ENCODE results near the gene IDNK. TPM values are rescaled to one million over a fixed set of nuclear protein-coding genes. Genes with fewer than 3 reads are reported as not detected.
"Not testable (repeated sequence)": the region's sequence is repeated elsewhere in the genome, so short reads cannot be mapped to it uniquely, and the experiment has no call there.

Gene IDNK
- total RNA-seq, result 10 to 100 TPM; 10.6 to 10.7 TPM

- ATAC-seq (replicated peaks in 1 of 2), result peak; percentile 92
- Mint-ChIP-seq H3K27me3 (ENCODE audit: low read depth) (no peaks in the 10 kb centered on the region), H3K36me3 (ENCODE audit: insufficient read depth in 2 of 2) (peaks cover 1 to 3% of the 10 kb centered on the region in 2 donors), H3K4me3 (peak within 1 kb of the TSS; percentile 90 to 97), H3K9me3 (no peaks in the 10 kb centered on the region), H3K4me1 (ENCODE audit: low read depth) (peaks cover 31% of the 10 kb centered on the region), H3K27ac (peak within 1 kb of the TSS; percentile 99)
- peak; percentile 77 to 79 for DNase-seq
These were observed at the start of gene IDNK for GRCh38 chr9:83622939-83623678. Gene IDNK, plus strand, starts transcription at chr9:83623143. Its CDS starts 29 bp downstream, at chr9:83623172.

GRCh38 chr9:83574482-83574881 is 48.5 kb upstream of the IDNK start:
- Mint-ChIP-seq H3K27me3 (ENCODE audit: low read depth) (no peaks in the 10 kb centered on the region), H3K27ac (no peak overlapping the region), H3K4me3 (no peak overlapping the region)

DNA sequence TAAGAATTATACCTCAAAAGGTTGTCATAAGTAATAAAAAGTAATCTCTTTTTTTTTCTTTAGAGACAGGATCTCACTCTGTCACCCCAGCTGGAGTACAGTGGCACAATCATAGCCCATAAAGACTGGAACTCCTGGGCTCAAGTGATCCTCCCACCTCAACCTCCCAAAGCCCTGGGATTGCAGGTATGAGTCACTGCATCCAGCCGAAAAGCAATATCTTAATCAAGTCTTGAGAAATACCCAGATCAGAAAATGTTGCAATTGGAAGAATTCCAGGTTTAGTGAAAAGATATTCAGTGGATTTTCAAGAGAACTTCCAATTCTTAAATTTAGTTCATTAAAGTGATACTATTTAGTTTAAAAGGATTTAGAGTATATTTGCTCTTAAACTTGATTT is 40.9 kb upstream of the IDNK start:
- Mint-ChIP-seq H3K36me3 (ENCODE audit: insufficient read depth in 2 of 2) (peaks cover 3 to 5% of the 10 kb centered on the region in 2 donors), H3K4me1 (ENCODE audit: low read depth) (no peaks in the 10 kb centered on the region), H3K9me3 (peaks cover 3 to 5% of the 10 kb centered on the region in 2 donors), H3K27ac (no peak overlapping the region), H3K4me3 (no peak overlapping the region), H3K27me3 (ENCODE audit: low read depth) (no peaks in the 10 kb centered on the region)
- ATAC-seq (replicated peaks in 1 of 2) (no peak), DNase-seq (no peak)

More at GRCh38 chr9:83574482-83574881, 48.5 kb upstream of the IDNK start:
- no peak for ATAC-seq (replicated peaks in 1 of 2)
- peaks cover 3 to 4% of the 10 kb centered on the region in 2 donors for H3K9me3 Mint-ChIP-seq
- peaks cover 3 to 5% of the 10 kb centered on the region in 2 donors for H3K36me3 Mint-ChIP-seq (ENCODE audit: insufficient read depth in 2 of 2)
- DNase-seq, result no peak
- H3K4me1 Mint-ChIP-seq (ENCODE audit: low read depth), result no peaks in the 10 kb centered on the region

DNA sequence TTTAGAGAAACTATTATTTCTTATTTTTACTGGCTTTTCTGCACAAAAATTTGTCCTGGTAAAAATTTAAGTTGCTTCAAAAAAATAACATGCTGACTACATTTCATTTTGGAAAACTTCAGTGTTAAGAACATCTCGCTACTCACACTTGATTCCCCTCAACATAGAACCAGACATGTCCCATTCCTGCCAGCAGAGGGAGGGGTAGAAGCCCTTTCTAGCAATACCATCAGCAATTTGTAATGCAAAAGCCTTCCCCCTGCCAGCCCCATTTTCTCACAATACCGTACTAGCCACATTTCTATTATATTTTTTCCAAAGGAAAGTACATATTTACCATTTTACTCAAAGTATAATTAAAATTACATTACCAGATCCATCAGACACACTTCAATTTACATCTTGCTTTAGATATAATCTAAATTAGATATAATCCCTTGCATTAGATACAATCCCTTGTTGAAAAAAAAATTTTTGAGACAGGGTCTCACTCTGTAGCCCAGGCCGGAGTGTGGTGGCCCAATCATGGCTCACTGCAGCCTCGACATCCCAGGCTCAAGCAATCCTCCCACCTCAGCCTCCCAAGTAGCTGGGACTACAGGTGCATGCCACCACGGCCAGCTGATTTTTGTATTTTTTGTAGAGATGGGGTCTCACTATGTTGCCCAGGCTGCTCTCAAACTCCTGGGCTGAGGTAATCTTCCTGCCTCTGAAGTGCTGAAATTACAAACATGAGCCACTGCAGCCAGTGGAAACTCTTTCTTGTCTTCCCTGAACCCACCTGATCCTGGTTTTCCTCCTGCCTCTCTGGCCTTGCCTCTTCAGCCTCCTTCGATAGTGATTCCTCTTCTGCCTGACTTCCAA is 39.6 kb upstream of the IDNK start:
- no peaks in the 10 kb centered on the region for H3K27me3 Mint-ChIP-seq (ENCODE audit: low read depth)
- ATAC-seq (replicated peaks in 1 of 2), result no peak
- no peaks in the 10 kb centered on the region for H3K4me1 Mint-ChIP-seq (ENCODE audit: low read depth)
- DNase-seq, result peak; percentile 12 to 24
- no peak overlapping the region for H3K4me3 Mint-ChIP-seq
- peaks cover 0 to 1% of the 10 kb centered on the region in 2 donors for H3K36me3 Mint-ChIP-seq (ENCODE audit: insufficient read depth in 2 of 2)
- H3K27ac Mint-ChIP-seq, result no peak overlapping the region
- H3K9me3 Mint-ChIP-seq, result peaks cover 0 to 5% of the 10 kb centered on the region in 2 donors

DNA sequence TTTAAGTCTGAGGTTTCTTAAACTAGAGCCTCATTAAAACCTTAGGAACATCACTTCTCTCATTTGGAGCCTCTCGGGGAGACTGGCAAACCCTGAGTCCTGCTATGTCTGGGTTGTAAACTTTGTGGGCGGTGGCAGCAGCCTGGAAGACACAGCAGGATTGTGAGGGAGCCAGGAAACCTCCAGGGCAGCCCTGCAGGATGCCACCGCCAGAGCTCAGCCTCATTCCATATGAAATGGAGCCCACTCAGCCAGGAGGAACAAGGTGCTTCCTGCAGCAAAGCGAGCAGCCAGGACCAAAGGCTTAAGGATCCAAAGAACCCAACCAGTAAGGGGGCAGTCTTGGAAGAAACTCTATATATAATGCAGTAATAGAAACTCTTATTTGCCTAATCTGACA is 37.9 kb upstream of the IDNK start:
- ATAC-seq (replicated peaks in 1 of 2), result no peak
- H3K27ac Mint-ChIP-seq, result no peak overlapping the region
- no peak overlapping the region for H3K4me3 Mint-ChIP-seq
- no peaks in the 10 kb centered on the region for H3K36me3 Mint-ChIP-seq (ENCODE audit: insufficient read depth in 2 of 2)
- DNase-seq, result no peak
- no peaks in the 10 kb centered on the region for H3K4me1 Mint-ChIP-seq (ENCODE audit: low read depth)
- H3K9me3 Mint-ChIP-seq, result peaks cover 1 to 2% of the 10 kb centered on the region in 2 donors
- H3K27me3 Mint-ChIP-seq (ENCODE audit: low read depth), result no peaks in the 10 kb centered on the region

DNA sequence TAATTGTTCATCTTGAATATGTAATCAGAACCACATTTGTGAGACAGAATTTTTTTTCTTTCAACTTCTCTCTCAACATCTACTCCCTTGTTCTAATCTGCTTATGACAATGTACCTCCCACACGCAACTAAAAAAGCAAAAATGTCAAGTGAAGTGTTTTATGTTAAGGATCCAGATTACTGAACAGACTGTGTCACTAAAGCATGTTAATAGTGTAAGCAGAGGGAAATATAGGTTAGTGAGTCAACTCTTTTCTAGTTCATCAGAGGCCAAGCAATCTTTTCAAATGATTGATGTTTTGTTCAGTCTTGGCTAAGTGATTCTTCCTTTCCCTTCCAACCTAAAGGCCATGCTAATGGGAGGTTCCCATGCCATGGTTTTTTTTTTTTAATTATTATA is 34.7 kb upstream of the IDNK start:
- H3K4me1 Mint-ChIP-seq (ENCODE audit: low read depth), result no peaks in the 10 kb centered on the region
- peak; percentile 83 to 94 for ATAC-seq (replicated peaks in 1 of 2)
- no peak overlapping the region for H3K27ac Mint-ChIP-seq
- no peak overlapping the region for H3K4me3 Mint-ChIP-seq
- H3K36me3 Mint-ChIP-seq (ENCODE audit: insufficient read depth in 2 of 2), result no peaks in the 10 kb centered on the region
- no peak for DNase-seq
- no peaks in the 10 kb centered on the region for H3K27me3 Mint-ChIP-seq (ENCODE audit: low read depth)
- H3K9me3 Mint-ChIP-seq, result peaks cover 1 to 2% of the 10 kb centered on the region in 2 donors

GRCh38 chr9:83596899-83597504 is 25.9 kb upstream of the IDNK start:
- Mint-ChIP-seq H3K36me3 (ENCODE audit: insufficient read depth in 2 of 2) (no peaks in the 10 kb centered on the region), H3K27ac (no peak overlapping the region), H3K4me3 (no peak overlapping the region), H3K9me3 (no peaks in the 10 kb centered on the region), H3K4me1 (ENCODE audit: low read depth) (no peaks in the 10 kb centered on the region), H3K27me3 (ENCODE audit: low read depth) (no peaks in the 10 kb centered on the region)
- ATAC-seq (replicated peaks in 1 of 2) (peak; percentile 43 to 58), DNase-seq (peak; percentile 54 to 59)

GRCh38 chr9:83598487-83598886 is 24.5 kb upstream of the IDNK start:
- no peaks in the 10 kb centered on the region for H3K27me3 Mint-ChIP-seq (ENCODE audit: low read depth)
- H3K9me3 Mint-ChIP-seq, result no peaks in the 10 kb centered on the region
- H3K36me3 Mint-ChIP-seq (ENCODE audit: insufficient read depth in 2 of 2), result no peaks in the 10 kb centered on the region
- no peaks in the 10 kb centered on the region for H3K4me1 Mint-ChIP-seq (ENCODE audit: low read depth)
- DNase-seq, result no peak
- H3K27ac Mint-ChIP-seq, result no peak overlapping the region
- H3K4me3 Mint-ChIP-seq, result no peak overlapping the region
- ATAC-seq (replicated peaks in 1 of 2), result no peak

DNA sequence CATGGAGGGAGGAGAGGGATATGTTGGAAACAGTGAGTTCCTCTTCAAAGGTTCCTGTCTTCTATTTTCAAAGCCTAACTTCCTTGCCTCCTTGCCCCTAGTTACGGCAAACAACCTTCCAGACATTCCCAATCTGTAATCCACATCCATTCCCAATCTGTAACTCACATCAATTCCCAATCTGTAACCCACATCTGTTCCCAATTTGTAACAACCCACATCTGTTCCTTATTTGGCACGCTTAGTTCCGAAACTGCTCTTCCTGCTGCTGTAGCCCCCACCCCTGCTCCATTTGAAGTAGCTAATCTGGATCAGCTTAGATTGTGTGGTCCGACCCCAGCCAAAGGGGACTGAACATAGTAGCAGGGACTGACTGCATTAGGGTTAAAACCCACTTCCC is 23.9 kb upstream of the IDNK start:
- Mint-ChIP-seq H3K27me3 (ENCODE audit: low read depth) (no peaks in the 10 kb centered on the region), H3K27ac (no peak overlapping the region)
- no peak for ATAC-seq (replicated peaks in 1 of 2)

GRCh38 chr9:83601463-83601862 is 21.5 kb upstream of the IDNK start:
- no peak overlapping the region for H3K4me3 Mint-ChIP-seq
- no peaks in the 10 kb centered on the region for H3K9me3 Mint-ChIP-seq
- ATAC-seq (replicated peaks in 1 of 2), result no peak
- DNase-seq, result no peak
- H3K36me3 Mint-ChIP-seq (ENCODE audit: insufficient read depth in 2 of 2), result no peaks in the 10 kb centered on the region
- H3K27me3 Mint-ChIP-seq (ENCODE audit: low read depth), result no peaks in the 10 kb centered on the region
- H3K4me1 Mint-ChIP-seq (ENCODE audit: low read depth), result no peaks in the 10 kb centered on the region
- H3K27ac Mint-ChIP-seq, result no peak overlapping the region

More for the DNA sequence above, 23.9 kb upstream of the IDNK start:
- Mint-ChIP-seq H3K4me1 (ENCODE audit: low read depth) (no peaks in the 10 kb centered on the region), H3K36me3 (ENCODE audit: insufficient read depth in 2 of 2) (no peaks in the 10 kb centered on the region), H3K9me3 (no peaks in the 10 kb centered on the region), H3K4me3 (no peak overlapping the region)
- DNase-seq, result no peak

DNA sequence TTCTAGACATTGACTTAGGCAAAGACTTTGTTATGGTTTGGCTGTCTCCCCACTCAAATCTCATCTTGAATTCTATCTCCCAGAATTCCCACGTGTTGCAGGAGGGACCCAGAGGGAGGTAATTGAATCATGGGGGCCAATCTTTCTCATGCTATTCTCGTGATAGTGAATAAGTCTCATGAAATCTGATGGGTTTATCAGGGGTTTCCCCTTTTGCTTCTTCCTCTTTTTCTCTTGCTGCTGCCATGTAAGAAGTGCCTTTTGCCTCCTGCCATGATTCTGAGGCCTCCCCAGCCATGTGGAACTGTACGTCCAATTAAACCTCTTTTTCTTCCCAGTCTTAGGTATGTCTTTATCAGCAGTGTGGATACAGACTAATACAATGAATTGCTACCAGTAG is 15.3 kb upstream of the IDNK start:
- DNase-seq; ATAC-seq (replicated peaks in 1 of 2); H3K36me3 Mint-ChIP-seq (ENCODE audit: insufficient read depth in 2 of 2); H3K27me3 Mint-ChIP-seq (ENCODE audit: low read depth); H3K4me3 Mint-ChIP-seq; H3K9me3 Mint-ChIP-seq; H3K27ac Mint-ChIP-seq; H3K4me1 Mint-ChIP-seq (ENCODE audit: low read depth): not testable (repeated sequence)

- H3K27me3 Mint-ChIP-seq (ENCODE audit: low read depth); H3K4me1 Mint-ChIP-seq (ENCODE audit: low read depth); H3K4me3 Mint-ChIP-seq; ATAC-seq (replicated peaks in 1 of 2); H3K36me3 Mint-ChIP-seq (ENCODE audit: insufficient read depth in 2 of 2); H3K27ac Mint-ChIP-seq; DNase-seq; H3K9me3 Mint-ChIP-seq: not testable (repeated sequence)
These were observed 9.6 kb upstream of the IDNK start for GRCh38 chr9:83613298-83613697.

DNA sequence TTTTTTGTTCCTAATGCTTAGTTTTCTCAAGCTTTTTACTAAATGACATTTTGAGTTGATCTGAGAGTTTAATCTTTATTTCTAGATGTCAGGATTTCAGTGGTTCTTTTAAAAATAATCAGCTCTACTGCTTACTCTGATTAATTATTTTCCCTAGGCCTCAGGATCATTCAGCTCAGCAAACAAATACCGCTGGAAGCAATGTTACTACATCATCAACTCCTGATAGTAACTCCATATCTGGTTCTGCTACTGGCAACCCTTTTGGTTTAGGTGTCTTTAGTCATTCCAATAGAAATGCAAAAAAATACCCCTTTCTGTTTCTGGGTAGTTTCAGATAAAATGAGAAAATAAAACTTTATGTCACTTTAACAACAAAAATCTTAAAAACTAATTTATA is 5.6 kb upstream of the IDNK start:
- no peak overlapping the region for H3K27ac Mint-ChIP-seq
- no peaks in the 10 kb centered on the region for H3K9me3 Mint-ChIP-seq
- DNase-seq (no peak), ATAC-seq (replicated peaks in 1 of 2) (no peak)
- H3K4me1 Mint-ChIP-seq (ENCODE audit: low read depth), result peaks cover 6% of the 10 kb centered on the region
- no peaks in the 10 kb centered on the region for H3K36me3 Mint-ChIP-seq (ENCODE audit: insufficient read depth in 2 of 2)
- no peak overlapping the region for H3K4me3 Mint-ChIP-seq
- H3K27me3 Mint-ChIP-seq (ENCODE audit: low read depth), result no peaks in the 10 kb centered on the region

All from activated T-cell treated with anti-CD3 and anti-CD28 coated beads, Interleukin-2, amount 50 U/mL, for 72 hours (primary cell).